ENCODE results near the gene DNMT3L. TPM values are rescaled to one million over a fixed set of nuclear protein-coding genes. Genes with fewer than 3 reads are reported as not detected.

DNMT3L gene
- not detected for total RNA-seq

DNA sequence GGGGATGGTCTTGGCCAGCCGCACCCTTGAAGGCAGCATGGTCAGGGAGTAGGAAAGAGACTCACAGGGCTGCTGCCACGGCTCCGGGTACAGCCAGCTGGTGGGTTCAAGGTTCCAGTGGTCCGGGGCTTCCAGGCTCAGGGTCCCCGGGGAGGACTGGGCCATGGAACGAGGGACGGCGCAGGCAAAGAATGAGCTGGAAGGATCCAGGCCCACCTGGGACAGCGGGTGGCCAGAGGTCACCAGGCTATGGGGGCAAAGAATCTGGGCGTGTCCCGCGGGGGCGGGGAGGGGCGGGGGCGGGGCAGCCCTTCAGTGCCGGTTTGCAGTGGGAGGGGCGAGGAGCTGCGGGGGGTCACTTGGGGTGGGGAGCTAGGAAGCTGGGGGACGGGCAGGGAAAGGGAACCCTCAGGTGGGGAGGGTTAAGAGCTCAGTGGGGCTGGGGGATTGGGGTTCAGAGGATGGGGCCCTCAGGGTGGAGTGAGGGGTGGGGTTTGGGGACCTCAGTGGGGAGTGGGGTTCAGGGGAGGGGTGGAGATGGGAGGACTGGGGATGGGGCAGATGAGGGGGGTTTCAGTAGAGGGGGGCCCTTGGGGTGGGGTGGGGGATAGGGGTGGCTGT is at the start of gene DNMT3L:
TSS of gene DNMT3L (minus strand) at position 223 of the 621 bp plus-strand sequence. CDS start 638 bp downstream, outside the sequence.
- Histone ChIP-seq H3K9me3 (peaks cover 0 to 18% (median 0%) of the 10 kb centered on the region in 3 donors), H3K27me3 (peaks cover 49% of the 10 kb centered on the region), H3K36me3 (no peaks in the 10 kb centered on the region), H3K27ac (no peak within 1 kb of the TSS), H3K4me3 (no peak within 1 kb of the TSS), H3K4me1 (no peaks in the 10 kb centered on the region)
- no peak for TF ChIP-seq POLR2AphosphoS5 (IDR thresholded peaks at IDR 0.05)
- TF ChIP-seq, protein P1, sequence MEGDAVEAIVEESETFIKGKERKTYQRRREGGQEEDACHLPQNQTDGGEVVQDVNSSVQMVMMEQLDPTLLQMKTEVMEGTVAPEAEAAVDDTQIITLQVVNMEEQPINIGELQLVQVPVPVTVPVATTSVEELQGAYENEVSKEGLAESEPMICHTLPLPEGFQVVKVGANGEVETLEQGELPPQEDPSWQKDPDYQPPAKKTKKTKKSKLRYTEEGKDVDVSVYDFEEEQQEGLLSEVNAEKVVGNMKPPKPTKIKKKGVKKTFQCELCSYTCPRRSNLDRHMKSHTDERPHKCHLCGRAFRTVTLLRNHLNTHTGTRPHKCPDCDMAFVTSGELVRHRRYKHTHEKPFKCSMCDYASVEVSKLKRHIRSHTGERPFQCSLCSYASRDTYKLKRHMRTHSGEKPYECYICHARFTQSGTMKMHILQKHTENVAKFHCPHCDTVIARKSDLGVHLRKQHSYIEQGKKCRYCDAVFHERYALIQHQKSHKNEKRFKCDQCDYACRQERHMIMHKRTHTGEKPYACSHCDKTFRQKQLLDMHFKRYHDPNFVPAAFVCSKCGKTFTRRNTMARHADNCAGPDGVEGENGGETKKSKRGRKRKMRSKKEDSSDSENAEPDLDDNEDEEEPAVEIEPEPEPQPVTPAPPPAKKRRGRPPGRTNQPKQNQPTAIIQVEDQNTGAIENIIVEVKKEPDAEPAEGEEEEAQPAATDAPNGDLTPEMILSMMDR (IDR thresholded peaks at IDR 0.05): no peak
- no peak for TF ChIP-seq EP300 (IDR thresholded peaks at IDR 0.05)
- TF ChIP-seq POLR2A (IDR thresholded peaks at IDR 0.05): no peak
- ATAC-seq: no peak
- 58% methylated on average over 8 of the region's 19 CpGs; no CpG with 5 or more reads in 1 of the 2 donors for WGBS, 2 donors (ENCODE audit: low coverage in 1 of 2)

DNA sequence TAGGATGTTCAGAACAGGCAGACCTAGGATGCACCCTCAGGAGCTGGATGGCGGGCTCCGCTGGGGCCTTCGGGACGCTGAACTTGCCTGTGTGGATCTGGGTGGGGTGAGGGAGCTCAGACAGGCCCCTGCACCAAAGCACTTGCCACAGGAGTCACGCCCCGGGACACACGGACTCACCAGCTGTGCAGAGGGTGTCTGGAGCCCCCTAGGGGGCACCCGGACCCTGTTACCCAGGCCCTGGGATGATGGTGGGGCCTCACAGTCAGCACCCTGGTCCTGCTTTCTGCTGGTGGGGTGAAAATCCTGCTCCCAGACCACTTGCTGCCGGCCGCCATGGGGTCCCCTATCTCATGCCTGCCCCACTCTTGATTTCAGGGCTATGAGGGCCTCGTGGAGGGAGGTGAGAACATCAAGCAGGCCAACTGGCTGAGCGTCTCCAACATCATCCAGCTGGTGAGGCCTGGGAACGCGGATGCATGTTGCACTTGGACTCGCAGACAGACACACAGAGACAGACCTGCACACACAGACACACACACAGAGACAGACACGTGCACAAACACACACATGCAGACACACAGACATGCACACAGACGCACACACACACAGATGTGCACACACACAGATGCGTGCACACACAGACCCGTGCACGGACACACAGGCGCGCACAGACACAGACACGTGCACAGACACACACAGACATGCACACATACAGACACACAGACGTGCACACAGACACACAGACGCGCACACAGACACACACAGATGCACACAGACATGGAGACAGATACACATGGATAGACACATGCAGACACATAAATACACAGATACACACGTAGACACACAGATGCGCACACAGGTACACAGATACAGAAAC is 49.2 kb upstream of the DNMT3L start:
- Histone ChIP-seq H3K9me3 (no peaks in the 10 kb centered on the region), H3K36me3 (peaks cover 0 to 98% of the 10 kb centered on the region in 2 donors), H3K4me1 (peaks cover 0 to 16% (median 0%) of the 10 kb centered on the region in 3 donors), H3K27me3 (no peaks in the 10 kb centered on the region), H3K27ac (no peak overlapping the region), H3K4me3 (no peak overlapping the region)
- 87 to 100% methylated on average over 4 to 12 of the region's 28 CpGs for WGBS, 2 donors (ENCODE audit: low coverage in 1 of 2)
- ATAC-seq: no peak
- TF ChIP-seq POLR2AphosphoS5 (IDR thresholded peaks at IDR 0.05) (no peak), POLR2A (IDR thresholded peaks at IDR 0.05) (no peak), EP300 (IDR thresholded peaks at IDR 0.05) (no peak)
- TF ChIP-seq, protein P1 (IDR thresholded peaks at IDR 0.05): no peak

DNA sequence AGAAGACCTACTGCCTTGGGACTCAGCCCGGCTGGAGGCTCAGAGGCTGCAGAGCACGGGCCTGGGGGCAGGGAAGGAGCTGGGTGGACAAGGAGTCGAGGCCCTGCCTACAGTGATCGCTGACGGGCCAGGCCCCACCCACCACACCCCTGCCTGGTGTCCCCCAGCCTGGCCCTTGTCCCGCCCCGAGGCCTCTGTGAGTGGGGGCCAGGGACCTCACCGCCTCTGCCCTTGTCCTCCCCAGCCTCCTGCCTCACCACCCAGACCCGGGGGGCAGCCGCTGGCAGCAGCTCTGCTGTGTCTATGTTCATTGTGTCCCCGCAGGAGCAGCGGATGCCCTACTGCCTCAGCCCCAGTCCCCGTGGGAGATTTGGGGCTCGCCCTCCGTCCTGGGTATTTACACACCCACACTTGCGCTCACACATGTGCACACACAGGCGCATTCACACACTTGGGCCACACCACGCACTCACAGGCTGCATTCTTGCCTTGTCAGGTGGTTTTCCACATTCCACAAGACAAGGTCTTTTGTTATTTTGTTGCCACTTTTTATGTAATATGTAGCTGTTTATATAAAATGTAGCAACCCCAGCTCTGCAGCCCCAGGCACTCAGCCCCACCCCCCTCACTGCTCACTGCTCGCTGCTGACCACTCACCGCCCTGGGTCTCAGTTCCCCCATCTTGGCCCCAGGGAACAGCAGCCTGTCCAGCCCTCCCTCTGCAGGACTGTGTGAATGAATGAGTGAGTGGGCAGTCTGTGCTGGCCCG is 45.4 kb upstream of the DNMT3L start:
- H3K4me1 ChIP-seq: peaks cover 0 to 53% (median 12%) of the 10 kb centered on the region in 3 donors
- H3K4me3 ChIP-seq: no peak overlapping the region
- no peaks in the 10 kb centered on the region for H3K9me3 ChIP-seq
- H3K36me3 ChIP-seq: peaks cover 0 to 61% of the 10 kb centered on the region in 2 donors
- WGBS, 2 donors (ENCODE audit: low coverage in 1 of 2): 86 to 87% methylated on average over 7 to 8 of the region's 21 CpGs
- no peak for ATAC-seq
- H3K27me3 ChIP-seq: no peaks in the 10 kb centered on the region
- TF ChIP-seq POLR2AphosphoS5 (IDR thresholded peaks at IDR 0.05): no peak
- TF ChIP-seq POLR2A (IDR thresholded peaks at IDR 0.05): no peak
- TF ChIP-seq, protein P1 (IDR thresholded peaks at IDR 0.05): no peak
- no peak for TF ChIP-seq EP300 (IDR thresholded peaks at IDR 0.05)
- peak overlapping the region in 1 of 4 donors; percentile 20 for H3K27ac ChIP-seq

DNA sequence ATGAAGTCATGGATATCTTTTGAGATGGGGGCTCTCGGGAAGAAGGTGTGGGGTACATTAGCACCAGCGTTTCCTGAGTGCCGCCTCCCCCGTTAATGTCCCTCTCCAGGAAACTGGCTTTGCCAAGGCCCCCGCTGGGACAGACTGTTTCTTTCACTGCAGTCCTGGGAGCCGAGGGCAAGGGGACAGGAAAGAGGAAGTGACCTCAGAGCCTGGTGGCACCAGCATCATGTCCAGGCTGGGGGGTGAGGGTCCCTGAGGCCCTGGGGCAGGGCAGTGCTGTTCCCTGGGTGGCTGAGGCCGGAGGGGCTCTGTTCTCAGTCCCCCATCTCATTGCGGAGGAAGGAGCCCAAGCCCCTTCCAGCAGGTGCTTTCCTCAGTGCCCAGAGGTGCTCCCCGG is 44.0 kb upstream of the DNMT3L start:
- H3K9me3 ChIP-seq: no peaks in the 10 kb centered on the region
- 71% methylated on average over 7 of the region's 9 CpGs; no CpG with 5 or more reads in 1 of the 2 donors for WGBS, 2 donors (ENCODE audit: low coverage in 1 of 2)
- no peak overlapping the region for H3K4me3 ChIP-seq
- no peaks in the 10 kb centered on the region for H3K27me3 ChIP-seq
- ATAC-seq: no peak
- TF ChIP-seq EP300 (IDR thresholded peaks at IDR 0.05) (no peak), POLR2A (IDR thresholded peaks at IDR 0.05) (no peak), POLR2AphosphoS5 (IDR thresholded peaks at IDR 0.05) (no peak)
- TF ChIP-seq, protein P1 (IDR thresholded peaks at IDR 0.05): no peak
- H3K36me3 ChIP-seq: peaks cover 0 to 47% of the 10 kb centered on the region in 2 donors
- peaks cover 0 to 68% (median 23%) of the 10 kb centered on the region in 3 donors for H3K4me1 ChIP-seq
- peak overlapping the region in 1 of 4 donors; percentile 20 for H3K27ac ChIP-seq
